H9 (cell line): ENCODE measurements around the gene ACP1. TPM values are rescaled to one million over a fixed set of nuclear protein-coding genes. Genes with fewer than 3 reads are reported as not detected.

ENCODE experiments used
- DNase-seq: peaks from one replicate; pipeline ENCODE4 v3.0.0-alpha.2; 2017
- H2AFZ ChIP-seq: one replicate; pipeline ENCODE4 v1.6.1; 2013; ENCODE audit warnings: mild to moderate bottlenecking, low read length, control low read depth, moderate library complexity
- H2AK5ac ChIP-seq: 2 replicates; pipeline ENCODE4 v1.6.1; 2013; ENCODE audit warnings: low read length, control low read depth, mixed read lengths; ENCODE audit not compliant: insufficient read length
- H2BK120ac ChIP-seq: one replicate; pipeline ENCODE4 v1.6.1; 2013; ENCODE audit warnings: low read depth, mild to moderate bottlenecking, low read length, control low read depth, inconsistent platforms; ENCODE audit not compliant: poor library complexity, severe bottlenecking
- H2BK12ac ChIP-seq: 2 replicates; pipeline ENCODE4 v1.6.1; 2013; ENCODE audit warnings: low read length, control low read depth, mixed read lengths, low read depth; ENCODE audit not compliant: insufficient read length
- H2BK15ac ChIP-seq: 2 replicates; pipeline ENCODE4 v1.6.1; 2013; ENCODE audit warnings: low read depth, low read length, control low read depth
- H2BK20ac ChIP-seq: one replicate; pipeline ENCODE4 v1.6.1; 2013; ENCODE audit warnings: low read depth, mild to moderate bottlenecking, low read length, control low read depth, inconsistent platforms; ENCODE audit not compliant: poor library complexity, severe bottlenecking
- H2BK5ac ChIP-seq: 2 replicates; pipeline ENCODE4 v1.6.1; 2013; ENCODE audit warnings: low read length, control low read depth, mixed read lengths; ENCODE audit not compliant: insufficient read length
- H3K14ac ChIP-seq: 2 replicates; pipeline ENCODE4 v1.6.1; 2013; ENCODE audit warnings: low read length, control low read depth; ENCODE audit not compliant: insufficient read depth
- H3K18ac ChIP-seq: 2 replicates; pipeline ENCODE4 v1.6.1; 2013; ENCODE audit warnings: low read depth, mild to moderate bottlenecking, mixed read lengths, low read length, control low read depth; ENCODE audit not compliant: insufficient read length
- H3K23ac ChIP-seq: 2 replicates; pipeline ENCODE4 v1.6.1; 2013; ENCODE audit warnings: low read length, control low read depth, mixed read lengths, low read depth; ENCODE audit not compliant: insufficient read length
- H3K23me2 ChIP-seq: 2 replicates; pipeline ENCODE4 v1.6.1; 2013; ENCODE audit warnings: low read depth, mild to moderate bottlenecking, mixed read lengths, low read length, control low read depth; ENCODE audit not compliant: insufficient read length, poor library complexity, severe bottlenecking
- H3K27ac ChIP-seq: 2 replicates; pipeline ENCODE4 v1.5.1; 2013; ENCODE audit warnings: low read length, control low read depth, mixed read lengths, low read depth; ENCODE audit not compliant: insufficient read length
- H3K27me3 ChIP-seq: 2 replicates; pipeline ENCODE4 v1.6.1; 2013; ENCODE audit warnings: low read length, control low read depth, inconsistent platforms; ENCODE audit not compliant: insufficient read depth
- H3K4ac ChIP-seq: 2 replicates; pipeline ENCODE4 v1.6.1; 2013; ENCODE audit warnings: low read depth, mild to moderate bottlenecking, control low read depth, inconsistent platforms, low read length, moderate library complexity
- H3K4me1 ChIP-seq: 2 replicates; pipeline ENCODE4 v1.6.1; 2013; ENCODE audit warnings: low read length, control low read depth, inconsistent platforms; ENCODE audit not compliant: insufficient read depth
- H3K4me2 ChIP-seq: 2 replicates; pipeline ENCODE4 v1.6.1; 2013; ENCODE audit warnings: low read length, control low read depth, mixed read lengths; ENCODE audit not compliant: insufficient read length, insufficient read depth
- H3K56ac ChIP-seq: 2 replicates; pipeline ENCODE4 v1.6.1; 2013; ENCODE audit warnings: low read depth, mild to moderate bottlenecking, mixed read lengths, low read length, control low read depth; ENCODE audit not compliant: insufficient read length
- H3K79me1 ChIP-seq: 2 replicates; pipeline ENCODE4 v1.6.1; 2013; ENCODE audit warnings: low read depth, mild to moderate bottlenecking, moderate library complexity, low read length, control low read depth, inconsistent platforms; ENCODE audit not compliant: insufficient read depth, poor library complexity, severe bottlenecking
- H3K79me2 ChIP-seq: 2 replicates; pipeline ENCODE4 v1.6.1; 2013; ENCODE audit warnings: low read length, control low read depth, inconsistent platforms; ENCODE audit not compliant: insufficient read depth
- H3K9ac ChIP-seq: 2 replicates; pipeline ENCODE4 v1.6.1; 2013; ENCODE audit warnings: low read length, control low read depth, mixed read lengths; ENCODE audit not compliant: insufficient read length; ENCODE audit errors: extremely low read depth
- H3K9me3 ChIP-seq: one replicate; pipeline ENCODE4 v1.6.1; 2013; ENCODE audit warnings: low read depth, low read length, inconsistent platforms; ENCODE audit not compliant: control insufficient read depth
- H3T11ph ChIP-seq: one replicate; pipeline ENCODE4 v1.6.1; 2013; ENCODE audit warnings: mild to moderate bottlenecking, low read length, control low read depth, inconsistent platforms
- H4K20me1 ChIP-seq: one replicate; pipeline ENCODE4 v1.6.1; 2013; ENCODE audit not compliant: control insufficient read depth, insufficient read length, insufficient read depth
- H4K5ac ChIP-seq: 2 replicates; pipeline ENCODE4 v1.6.1; 2013; ENCODE audit warnings: low read depth, mild to moderate bottlenecking, mixed read lengths, low read length, control low read depth; ENCODE audit not compliant: insufficient read length
- H4K8ac ChIP-seq: replicated peaks from 2 replicates; pipeline ENCODE4 v1.6.1; 2013; ENCODE audit warnings: low read length, control low read depth, mixed read lengths, low read depth; ENCODE audit not compliant: insufficient read length
- H4K91ac ChIP-seq: 2 replicates; pipeline ENCODE4 v1.6.1; 2013; ENCODE audit warnings: low read depth, mild to moderate bottlenecking, moderate library complexity, mixed read lengths, low read length, control low read depth; ENCODE audit not compliant: insufficient read length
- H3K27ac Mint-ChIP-seq, 3 experiments: 2 replicates in 2 of 3; 3 replicates in 1 of 3; pipeline ENCODE4 v1.8.0; 2020 to 2021; ENCODE audit warnings: mixed read lengths in 3 of 3, mild to moderate bottlenecking in 1 of 3, moderate library complexity in 1 of 3
- H3K27me3 Mint-ChIP-seq: 2 replicates; pipeline ENCODE4 v1.8.0; 2021; ENCODE audit warnings: low read depth, mild to moderate bottlenecking, moderate library complexity, mixed read lengths
- H3K36me3 Mint-ChIP-seq, 3 experiments: 2 replicates in 2 of 3; 3 replicates in 1 of 3; pipeline ENCODE4 v1.8.0; 2020 to 2021; ENCODE audit warnings: low read depth in 3 of 3, mixed read lengths in 3 of 3; ENCODE audit not compliant: insufficient read depth in 1 of 3
- H3K4me1 Mint-ChIP-seq, 2 experiments: 2 replicates each; pipeline ENCODE4 v1.8.0; 2020; ENCODE audit warnings: mixed read lengths in 2 of 2
- H3K4me3 Mint-ChIP-seq, 2 experiments: 2 replicates in 1 of 2; 3 replicates in 1 of 2; pipeline ENCODE4 v1.8.0; 2020 to 2021; ENCODE audit warnings: mild to moderate bottlenecking in 2 of 2, mixed read lengths in 2 of 2, moderate library complexity in 1 of 2
- H3K9me3 Mint-ChIP-seq, 2 experiments: 2 replicates in 1 of 2; 3 replicates in 1 of 2; pipeline ENCODE4 v1.8.0; 2020; ENCODE audit warnings: mild to moderate bottlenecking in 2 of 2, mixed read lengths in 2 of 2, moderate library complexity in 1 of 2
- WGBS: extraction: QIAGEN DNeasy Blood & Tissue Kit; methylation state at CpG from one replicate; pipeline ENCODE4 v1.1.7; 2013; ENCODE audit warnings: missing lambda C conversion rate, low lambda C conversion rate, mixed read lengths; ENCODE audit not compliant: insufficient read length; ENCODE audit errors: extremely low coverage; 5-methylcytosine and 5-hydroxymethylcytosine counted together
- total RNA-seq: library from RNA; stranded (reverse); gene quantifications from 2 replicates; pipeline ENCODE4 v1.2.1, GENCODE V29; 2021
- TF ChIP-seq, protein P1 (sequence below): fragments of 200-600 bp; sonication (generic); conservative IDR thresholded peaks from 3 replicates; pipeline ENCODE4 v1.8.0; 2021; ENCODE audit warnings: antibody characterized with exemption, mild to moderate bottlenecking

The ACP1 gene
- total RNA-seq, 1 experiment from 2014 or later = 143 TPM

GRCh38 chr2:317501-318424 lies 53.0 kb downstream of the ACP1 start:
- Mint-ChIP-seq H3K27ac (peak overlapping the region; percentile 17 to 85 (median 44); a peak in 3 of 7 replicates), H3K9me3 (peaks cover 7% of the 10 kb centered on the region in 2 experiments; a peak in 3 of 5 replicates), H3K4me3 (no peak overlapping the region), H3K36me3 (peaks cover 0 to 8% (median 6%) of the 10 kb centered on the region in 3 experiments; a peak in 5 of 7 replicates), H3K4me1 (peaks cover 13 to 20% of the 10 kb centered on the region in 2 experiments), H3K27me3 (peaks cover 6% of the 10 kb centered on the region; the same call in 1 of the 2 replicates)
- H4K5ac ChIP-seq = no peak overlapping the region
- H3K18ac ChIP-seq = no peak overlapping the region
- H2BK5ac ChIP-seq = no peak overlapping the region
- no peak overlapping the region for H2BK12ac ChIP-seq
- no peak overlapping the region for H3K4ac ChIP-seq
- H3K4me1 ChIP-seq = no peaks in the 10 kb centered on the region
- no peaks in the 10 kb centered on the region for H3K9me3 ChIP-seq
- H3K79me1 ChIP-seq = no peaks in the 10 kb centered on the region
- TF ChIP-seq, protein P1, sequence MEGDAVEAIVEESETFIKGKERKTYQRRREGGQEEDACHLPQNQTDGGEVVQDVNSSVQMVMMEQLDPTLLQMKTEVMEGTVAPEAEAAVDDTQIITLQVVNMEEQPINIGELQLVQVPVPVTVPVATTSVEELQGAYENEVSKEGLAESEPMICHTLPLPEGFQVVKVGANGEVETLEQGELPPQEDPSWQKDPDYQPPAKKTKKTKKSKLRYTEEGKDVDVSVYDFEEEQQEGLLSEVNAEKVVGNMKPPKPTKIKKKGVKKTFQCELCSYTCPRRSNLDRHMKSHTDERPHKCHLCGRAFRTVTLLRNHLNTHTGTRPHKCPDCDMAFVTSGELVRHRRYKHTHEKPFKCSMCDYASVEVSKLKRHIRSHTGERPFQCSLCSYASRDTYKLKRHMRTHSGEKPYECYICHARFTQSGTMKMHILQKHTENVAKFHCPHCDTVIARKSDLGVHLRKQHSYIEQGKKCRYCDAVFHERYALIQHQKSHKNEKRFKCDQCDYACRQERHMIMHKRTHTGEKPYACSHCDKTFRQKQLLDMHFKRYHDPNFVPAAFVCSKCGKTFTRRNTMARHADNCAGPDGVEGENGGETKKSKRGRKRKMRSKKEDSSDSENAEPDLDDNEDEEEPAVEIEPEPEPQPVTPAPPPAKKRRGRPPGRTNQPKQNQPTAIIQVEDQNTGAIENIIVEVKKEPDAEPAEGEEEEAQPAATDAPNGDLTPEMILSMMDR = no peak
- no CpG with 5 or more reads among the region's 27 CpGs for WGBS
- H3K79me2 ChIP-seq = no peaks in the 10 kb centered on the region
- H2BK15ac ChIP-seq = no peak overlapping the region
- H2AK5ac ChIP-seq = no peak overlapping the region
- H2AFZ ChIP-seq = no peak overlapping the region
- no peak overlapping the region; the same call in 1 of the 2 replicates for H3K14ac ChIP-seq
- no peak overlapping the region for H3K9ac ChIP-seq
- no peak overlapping the region for H3K4me2 ChIP-seq
- no peak overlapping the region for H3K27ac ChIP-seq
- H4K91ac ChIP-seq = no peak overlapping the region
- H4K20me1 ChIP-seq = no peaks in the 10 kb centered on the region
- no peak for DNase-seq
- no peak overlapping the region for H4K8ac ChIP-seq
- no peak overlapping the region for H3K56ac ChIP-seq
- no peaks in the 10 kb centered on the region for H3K23me2 ChIP-seq
- H3K23ac ChIP-seq = no peak overlapping the region
- no peak overlapping the region for H2BK20ac ChIP-seq
- H3K27me3 ChIP-seq = no peaks in the 10 kb centered on the region
- no peak overlapping the region for H3T11ph ChIP-seq
- no peak overlapping the region for H2BK120ac ChIP-seq
